Spleen (tissue), 7 donors: ENCODE data around the gene CCDC110.

Source experiments
- POLR2A ChIP-seq, 3 donors: fragments of 450-650 bp; IDR thresholded peaks; one replicate each; pipeline ENCODE4 v1.5.1; 2017; ENCODE audit warnings: antibody characterized with exemption in 3 of 3, mild to moderate bottlenecking in 1 of 3
- POLR2AphosphoS5 ChIP-seq, 3 donors: sonication (generic); formaldehyde crosslinking; IDR thresholded peaks; one replicate each; pipeline ENCODE4 v1.5.1; 2017; ENCODE audit warnings: antibody characterized with exemption in 3 of 3
- TF ChIP-seq, protein P1 (sequence below), 11 experiments: fragments of 200-600 bp in 7 of 11; fragments of 450-650 bp in 4 of 11; sonication (generic) in 4 of 11; IDR thresholded peaks in 8 of 11; conservative IDR thresholded peaks in 3 of 11; 1 replicate in 7 of 11; 2 replicates in 4 of 11; pipeline versions ENCODE4 v1.4.0 to v1.8.0; 2016 to 2021; ENCODE audit warnings: antibody characterized with exemption in 11 of 11, inconsistent platforms in 4 of 11, mild to moderate bottlenecking in 1 of 11
- donor health status: DM: no; HTN: no; CAD: no; lungs with moderate emphysema.
- donor health status: DM: no; HTN: no; CAD: no.
- donor health status: DM: no; HTN: no; CAD: no.

DNA sequence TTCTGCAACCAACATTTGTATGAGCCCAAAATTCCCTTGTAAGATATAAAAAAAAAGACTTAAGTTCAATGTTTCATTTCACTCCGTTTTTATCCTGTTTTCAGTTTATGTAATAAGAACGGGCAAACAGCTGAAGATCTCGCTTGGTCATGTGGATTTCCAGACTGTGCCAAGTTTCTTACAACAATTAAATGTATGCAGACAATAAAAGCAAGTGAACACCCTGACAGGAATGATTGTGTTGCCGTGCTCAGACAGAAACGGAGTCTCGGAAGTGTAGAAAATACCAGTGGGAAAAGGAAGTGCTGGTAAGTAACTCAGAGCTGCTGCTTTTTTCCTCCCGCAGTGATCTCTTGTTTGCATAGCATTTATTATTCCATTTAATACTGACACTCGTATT lies 72.1 kb downstream of the CCDC110 start:
- TF ChIP-seq, protein P1, sequence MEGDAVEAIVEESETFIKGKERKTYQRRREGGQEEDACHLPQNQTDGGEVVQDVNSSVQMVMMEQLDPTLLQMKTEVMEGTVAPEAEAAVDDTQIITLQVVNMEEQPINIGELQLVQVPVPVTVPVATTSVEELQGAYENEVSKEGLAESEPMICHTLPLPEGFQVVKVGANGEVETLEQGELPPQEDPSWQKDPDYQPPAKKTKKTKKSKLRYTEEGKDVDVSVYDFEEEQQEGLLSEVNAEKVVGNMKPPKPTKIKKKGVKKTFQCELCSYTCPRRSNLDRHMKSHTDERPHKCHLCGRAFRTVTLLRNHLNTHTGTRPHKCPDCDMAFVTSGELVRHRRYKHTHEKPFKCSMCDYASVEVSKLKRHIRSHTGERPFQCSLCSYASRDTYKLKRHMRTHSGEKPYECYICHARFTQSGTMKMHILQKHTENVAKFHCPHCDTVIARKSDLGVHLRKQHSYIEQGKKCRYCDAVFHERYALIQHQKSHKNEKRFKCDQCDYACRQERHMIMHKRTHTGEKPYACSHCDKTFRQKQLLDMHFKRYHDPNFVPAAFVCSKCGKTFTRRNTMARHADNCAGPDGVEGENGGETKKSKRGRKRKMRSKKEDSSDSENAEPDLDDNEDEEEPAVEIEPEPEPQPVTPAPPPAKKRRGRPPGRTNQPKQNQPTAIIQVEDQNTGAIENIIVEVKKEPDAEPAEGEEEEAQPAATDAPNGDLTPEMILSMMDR (IDR thresholded peaks at IDR 0.05 in 8 of 11, conservative IDR thresholded peaks at IDR 0.05 in 3 of 11) = no peak
- no peak for TF ChIP-seq POLR2AphosphoS5 (IDR thresholded peaks at IDR 0.05)
- no peak for TF ChIP-seq POLR2A (IDR thresholded peaks at IDR 0.05)
